Motor neuron (in vitro differentiated cells): ENCODE measurements around the gene TNS1. TPM values are rescaled to one million over a fixed set of nuclear protein-coding genes. Genes with fewer than 3 reads are reported as not detected.

Experiments used
- ATAC-seq, 8 experiments: fragments of 200-7000 bp; cut with Tn5 transposase; replicated peaks in 6 of 8; 2 replicates each; pipeline ENCODE4 v1.8.0; 2021; ENCODE audit warnings: mild to moderate bottlenecking in 8 of 8, moderate library complexity in 8 of 8
- H3K27ac ChIP-seq, 2 donors: fragments of 250-450 bp; sonication (Bioruptor Pico); 2 replicates each; pipeline ENCODE4 v1.9.0; 2021; ENCODE audit warnings: antibody characterized with exemption in 2 of 2, mild to moderate bottlenecking in 2 of 2, moderate library complexity in 1 of 2
- H3K4me1 ChIP-seq, 2 donors: fragments of 250-450 bp; sonication (Bioruptor Pico); replicated peaks in 1 of 2; 2 replicates each; pipeline ENCODE4 v1.6.1; 2021; ENCODE audit warnings: antibody characterized with exemption in 2 of 2, mild to moderate bottlenecking in 2 of 2, moderate library complexity in 1 of 2
- H3K4me3 ChIP-seq, 5 donors: fragments of 250-450 bp; sonication (Bioruptor Pico); 2 replicates each; pipeline ENCODE4 v1.9.0; 2021; ENCODE audit warnings: antibody characterized with exemption in 5 of 5, mild to moderate bottlenecking in 5 of 5, moderate library complexity in 4 of 5
- WGBS, 10 experiments: fragments of 450-650 bp; shearing (Covaris generic); methylation state at CpG; one replicate each; pipeline ENCODE4 v1.0.0; 2022; 5-methylcytosine and 5-hydroxymethylcytosine counted together
- in situ Hi-C, 9 experiments: fragments of 400-800 bp; cut with MboI; loops; one replicate each; pipeline ENCODE4 v1.15.0; 2021; ENCODE audit warnings: low sequenced_read_pairs in 9 of 9, low pct_unique_long_range_greater_than_20kb in 2 of 9; ENCODE audit not compliant: unreplicated experiment in 9 of 9
- total RNA-seq, 8 experiments: library from RNA; unstranded; fragments of 300-600 nt; gene quantifications; 2 replicates each; pipeline versions ENCODE4 v1.2.3 to v1.2.4, GENCODE V29; 2022

The TNS1 gene
- total RNA-seq, 8 experiments from 2014 or later = 2.3 to 41.7 (median 11.4) TPM

DNA sequence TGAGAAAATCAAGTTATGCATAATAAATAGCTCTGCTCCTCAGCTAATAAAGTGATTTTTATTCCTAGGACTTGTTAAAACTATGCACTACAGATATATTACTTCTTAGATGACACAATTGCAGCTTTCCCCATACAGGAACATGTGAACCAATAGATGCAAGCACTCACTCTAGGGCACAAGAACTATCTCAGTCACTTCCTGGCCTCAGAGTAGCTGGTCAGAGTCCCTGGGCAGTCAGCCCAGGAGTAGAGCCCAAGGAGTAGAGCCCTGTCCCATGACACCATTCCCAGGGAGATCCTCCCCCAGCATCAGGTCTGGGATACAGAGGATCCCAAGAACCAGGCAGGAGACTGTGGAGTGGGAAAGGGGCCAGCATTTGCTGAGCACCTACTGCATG lies 2.7 kb downstream of the TNS1 start:
- in situ Hi-C loops = loop anchor here in 1 of 9 experiments (25.0 kb wide), 1 partner anchor 213 kb away; no protein-coding TSS in a partner anchor
- ATAC-seq = no peak
- no peak overlapping the region for H3K27ac ChIP-seq
- H3K4me1 ChIP-seq = peaks cover 35 to 44% of the 10 kb centered on the region in 2 donors
- H3K4me3 ChIP-seq = no peak overlapping the region

DNA sequence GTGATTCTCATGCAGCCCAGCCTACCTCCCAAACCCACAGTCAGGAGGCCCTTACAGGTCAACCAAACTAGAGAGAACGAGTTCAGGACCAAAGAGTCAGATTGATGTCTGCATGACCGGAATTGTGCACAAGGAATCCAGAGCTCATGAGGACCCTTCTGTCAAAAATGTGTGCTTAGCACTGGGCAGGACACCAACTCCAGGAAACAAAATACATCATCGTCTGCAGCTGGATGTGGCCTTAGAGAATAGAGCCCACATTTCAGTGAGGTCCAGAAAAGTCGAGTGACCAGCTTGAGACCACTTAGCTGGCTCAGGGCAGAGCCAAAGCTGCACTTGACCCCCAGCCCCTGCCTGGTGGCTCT lies 3.2 kb downstream of the TNS1 start:
- H3K27ac ChIP-seq = no peak overlapping the region
- in situ Hi-C loops = loop anchor here in 3 of 9 experiments (25.0 kb wide), 1 partner anchor 212 kb away; no protein-coding TSS in a partner anchor
- no peak overlapping the region for H3K4me3 ChIP-seq
- no peak for ATAC-seq
- WGBS, 10 experiments = 10 to 94% (median 84%) methylated on average over 1 to 3 of the region's 4 CpGs; no CpG with 5 or more reads in 4 of the 10 experiments
- peaks cover 35 to 50% of the 10 kb centered on the region in 2 donors for H3K4me1 ChIP-seq

DNA sequence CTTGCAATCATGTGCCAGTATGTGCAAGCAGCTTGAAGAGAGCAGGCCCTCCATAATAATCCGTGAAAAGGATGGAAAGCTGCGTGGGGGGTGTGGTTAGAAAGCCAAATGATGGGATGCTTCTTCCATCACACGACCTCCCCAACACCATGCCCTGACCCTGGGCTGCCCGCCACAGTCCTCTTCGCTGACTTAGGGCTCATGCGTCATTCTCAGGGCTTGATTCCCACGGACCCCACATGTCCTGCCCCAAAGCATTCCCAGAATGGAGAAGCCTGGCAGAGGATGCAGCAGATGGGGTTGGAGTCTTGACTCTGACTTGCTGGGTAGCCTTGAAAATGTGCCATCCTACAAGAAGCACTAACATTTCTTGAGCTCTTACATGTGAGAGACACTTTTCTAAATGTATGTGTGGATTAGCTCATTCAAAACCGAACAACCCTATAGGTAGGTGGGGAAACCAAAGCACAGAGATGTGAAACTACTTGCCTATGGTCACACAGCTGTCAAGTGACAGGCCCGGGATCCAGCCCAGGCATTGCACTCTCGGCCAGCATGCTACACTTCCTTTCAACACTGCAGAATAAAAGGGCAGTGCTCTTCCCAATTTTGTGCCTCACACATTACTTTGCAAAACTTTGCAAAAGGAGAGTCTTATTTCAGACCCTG lies 3.7 kb downstream of the TNS1 start:
- WGBS, 10 experiments = 0 to 92% (median 63%) methylated on average over 1 to 4 of the region's 10 CpGs; no CpG with 5 or more reads in 3 of the 10 experiments
- no peak overlapping the region for H3K27ac ChIP-seq
- ATAC-seq = no peak
- peaks cover 35 to 47% of the 10 kb centered on the region in 2 donors for H3K4me1 ChIP-seq
- H3K4me3 ChIP-seq = no peak overlapping the region
- in situ Hi-C loops = loop anchor here in 3 of 9 experiments (25.0 kb wide), 1 partner anchor 212 kb away; no protein-coding TSS in a partner anchor

DNA sequence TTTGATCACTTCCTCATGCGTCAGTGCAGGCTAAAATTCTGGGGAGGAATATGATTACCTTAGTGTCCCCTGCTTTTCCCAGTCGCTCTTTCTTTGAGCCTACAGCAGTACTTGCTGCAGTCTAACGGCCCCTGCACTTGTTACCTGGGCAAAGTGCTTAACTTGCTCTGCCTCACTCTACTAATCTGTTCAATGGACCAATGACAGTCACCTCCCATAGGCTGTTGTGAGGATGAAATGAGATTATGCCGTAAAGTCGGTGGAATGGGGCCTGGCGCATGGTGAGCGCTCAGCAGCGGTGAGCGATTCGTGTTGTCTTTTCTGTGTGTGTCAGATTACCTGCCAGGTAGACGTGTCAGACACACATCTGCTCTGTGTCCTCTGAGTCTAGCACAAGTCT lies 5.3 kb downstream of the TNS1 start:
- Histone ChIP-seq H3K4me1 (peaks cover 20 to 32% of the 10 kb centered on the region in 2 donors), H3K27ac (no peak overlapping the region), H3K4me3 (no peak overlapping the region)
- no peak for ATAC-seq
- in situ Hi-C loops = loop anchor here in 3 of 9 experiments (25.0 kb wide), 1 partner anchor 210 kb away; no protein-coding TSS in a partner anchor
- 35 to 100% (median 64%) methylated on average over 1 to 8 of the region's 11 CpGs; no CpG with 5 or more reads in 5 of the 10 experiments for WGBS, 10 experiments

DNA sequence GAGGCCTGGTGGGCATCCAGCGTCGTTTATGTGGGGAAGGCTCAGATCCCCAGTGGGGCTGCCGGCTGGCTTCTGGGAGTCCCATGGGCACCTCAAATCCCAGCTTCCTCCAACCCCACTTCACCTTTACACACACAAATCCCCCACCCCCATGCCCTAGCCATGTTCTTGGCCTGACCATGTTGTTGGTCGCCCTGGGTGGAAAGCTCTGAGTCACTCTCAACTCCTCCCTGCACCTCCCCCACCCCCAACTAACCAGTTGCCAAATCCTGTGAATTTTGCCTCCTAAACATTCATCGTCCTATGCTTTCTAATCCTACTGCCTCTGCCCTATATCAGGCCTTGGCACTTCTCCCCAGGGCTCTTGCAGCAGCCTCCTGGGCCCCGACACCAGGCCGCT lies 6.4 kb downstream of the TNS1 start:
- in situ Hi-C loops = loop anchor here in 3 of 9 experiments (25.0 kb wide), 1 partner anchor 209 kb away; no protein-coding TSS in a partner anchor

DNA sequence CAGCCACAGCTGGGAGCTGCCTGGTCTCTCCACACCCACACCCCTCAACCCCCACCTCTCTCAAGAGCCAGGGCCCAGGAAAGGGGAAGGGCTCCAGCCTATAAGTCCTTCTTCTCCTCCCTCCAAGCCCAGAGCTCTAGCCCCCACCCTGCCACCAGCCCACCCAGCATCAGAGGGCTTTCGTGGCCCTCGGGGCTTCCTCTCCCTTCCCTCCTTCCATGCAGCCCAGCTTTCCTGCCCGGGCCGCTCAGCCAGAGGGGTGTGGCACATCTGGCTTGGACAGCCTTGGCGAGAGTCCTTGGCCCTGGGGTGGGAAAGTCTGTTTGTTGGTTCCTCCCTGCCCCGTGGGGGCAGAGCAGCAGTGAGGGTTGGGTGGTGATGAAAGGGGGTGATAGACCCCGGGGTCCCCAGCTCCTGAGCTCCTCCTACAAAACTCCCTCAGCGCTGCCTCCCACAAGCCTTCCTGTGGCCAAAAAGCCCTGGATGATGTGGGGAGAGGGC lies 7.0 kb downstream of the TNS1 start:
- WGBS, 10 experiments = 43% methylated on average over 1 of the region's 8 CpGs; no CpG with 5 or more reads in 9 of the 10 experiments
- Histone ChIP-seq H3K4me1 (peaks cover 11 to 19% of the 10 kb centered on the region in 2 donors), H3K4me3 (no peak overlapping the region), H3K27ac (no peak overlapping the region)
- in situ Hi-C loops = loop anchor here in 3 of 9 experiments (25.0 kb wide), 1 partner anchor 208 kb away; no protein-coding TSS in a partner anchor
- ATAC-seq = peak in 7 of 8 experiments; percentile 16 to 90 (median 47)

More for the DNA sequence above, 6.4 kb downstream of the TNS1 start:
- no CpG with 5 or more reads among the region's 7 CpGs for WGBS, 10 experiments
- Histone ChIP-seq H3K27ac (no peak overlapping the region), H3K4me1 (peaks cover 11 to 20% of the 10 kb centered on the region in 2 donors), H3K4me3 (no peak overlapping the region)
- ATAC-seq = peak in 4 of 8 experiments; percentile 15 to 54 (median 24)

DNA sequence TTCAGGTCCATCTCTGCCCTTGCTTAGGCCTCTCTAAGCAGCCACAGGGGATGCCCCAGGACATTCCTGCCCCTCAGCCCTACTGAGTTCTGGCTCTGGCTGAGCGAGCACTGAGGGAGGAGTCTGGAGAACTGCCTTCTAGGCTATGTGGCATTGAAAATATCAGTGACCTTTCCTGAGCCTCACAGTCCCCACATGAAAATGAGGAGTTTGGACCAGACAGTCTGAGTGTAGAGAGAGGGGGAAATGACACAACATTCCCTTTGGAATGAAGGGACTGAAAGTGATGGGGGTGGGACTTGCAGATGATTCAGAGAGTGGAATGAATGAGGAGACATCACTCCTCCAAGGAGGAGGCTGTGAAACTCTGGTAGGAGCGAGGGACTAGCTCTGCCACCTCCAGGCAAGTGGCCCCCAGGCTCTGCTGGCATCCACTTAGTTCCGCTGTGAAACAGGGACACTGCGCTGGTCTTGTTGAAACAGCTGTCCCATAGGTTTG lies 8.0 kb downstream of the TNS1 start:
- no peak overlapping the region for H3K4me3 ChIP-seq
- in situ Hi-C loops = loop anchor here in 3 of 9 experiments (25.0 kb wide), 1 partner anchor 208 kb away; no protein-coding TSS in a partner anchor
- ATAC-seq = peak in 6 of 8 experiments; percentile 6 to 52 (median 22)
- no peak overlapping the region for H3K27ac ChIP-seq
- WGBS, 10 experiments = 0 to 100% (median 75%) methylated on average over 1 to 4 of the region's 4 CpGs; no CpG with 5 or more reads in 5 of the 10 experiments
- peaks cover 11 to 19% of the 10 kb centered on the region in 2 donors for H3K4me1 ChIP-seq

DNA sequence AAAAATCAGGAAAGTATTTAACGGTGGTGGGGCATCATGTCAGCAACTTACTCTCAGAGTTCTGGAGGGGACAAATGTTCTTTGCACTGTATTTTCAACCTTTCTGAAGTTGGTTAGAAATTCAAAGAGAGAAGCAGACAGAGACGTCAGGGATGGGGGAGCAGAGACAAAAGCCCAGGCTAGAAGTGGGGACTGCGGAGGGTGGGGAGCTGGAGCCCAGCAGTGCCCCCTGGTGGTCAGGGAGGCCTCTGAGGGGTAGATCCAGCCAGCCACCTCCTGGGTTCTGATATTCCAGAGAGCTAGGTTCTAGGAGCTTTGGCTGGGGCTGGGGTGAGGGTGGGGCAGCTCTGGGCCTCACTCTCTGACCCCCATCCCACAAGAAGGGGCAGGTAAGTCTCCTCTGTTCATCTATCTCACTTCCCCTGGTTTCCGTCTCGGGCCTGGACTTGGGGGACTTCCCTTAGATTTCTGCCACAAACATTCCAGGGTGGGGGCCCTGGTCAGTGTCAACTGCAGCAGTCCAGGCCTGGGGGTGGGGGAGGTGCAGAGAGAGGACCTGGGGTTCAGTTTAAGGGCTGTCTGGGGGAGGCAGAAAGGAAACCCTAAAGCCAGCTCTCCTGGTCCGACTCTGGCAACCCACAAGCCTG lies 8.9 kb downstream of the TNS1 start:
- in situ Hi-C loops = loop anchor here in 3 of 9 experiments (25.0 kb wide), 1 partner anchor 207 kb away; no protein-coding TSS in a partner anchor
- peaks cover 11 to 19% of the 10 kb centered on the region in 2 donors for H3K4me1 ChIP-seq
- 0 to 100% (median 67%) methylated on average over 1 to 4 of the region's 6 CpGs; no CpG with 5 or more reads in 3 of the 10 experiments for WGBS, 10 experiments
- H3K4me3 ChIP-seq = no peak overlapping the region
- peak in 7 of 8 experiments; percentile 9 to 60 (median 53) for ATAC-seq
- no peak overlapping the region for H3K27ac ChIP-seq

DNA sequence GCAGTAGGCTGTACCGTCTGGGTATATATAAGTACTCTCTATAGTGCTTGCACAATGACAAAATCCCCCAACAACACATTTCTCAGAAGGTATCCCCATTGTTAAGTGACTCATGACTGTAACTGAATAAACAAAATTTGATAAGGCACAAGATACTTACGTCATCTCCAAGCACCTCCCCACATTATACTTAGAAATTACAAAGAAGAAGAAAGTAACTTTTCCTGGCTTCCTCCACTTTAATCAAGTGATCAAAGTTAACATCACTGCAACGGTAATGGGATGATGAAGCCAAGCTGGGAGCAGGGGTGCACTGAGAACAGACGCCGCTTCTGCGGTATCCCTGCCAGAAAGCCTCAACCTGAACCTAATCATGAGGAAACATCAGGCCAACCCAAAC lies 9.7 kb downstream of the TNS1 start:
- WGBS, 10 experiments = 33 to 94% (median 80%) methylated on average over 1 to 6 of the region's 6 CpGs; no CpG with 5 or more reads in 5 of the 10 experiments
- Histone ChIP-seq H3K27ac (no peak overlapping the region), H3K4me1 (peaks cover 11 to 19% of the 10 kb centered on the region in 2 donors), H3K4me3 (no peak overlapping the region)
- in situ Hi-C loops = loop anchor here in 3 of 9 experiments (25.0 kb wide), 1 partner anchor 206 kb away; no protein-coding TSS in a partner anchor
- no peak for ATAC-seq

DNA sequence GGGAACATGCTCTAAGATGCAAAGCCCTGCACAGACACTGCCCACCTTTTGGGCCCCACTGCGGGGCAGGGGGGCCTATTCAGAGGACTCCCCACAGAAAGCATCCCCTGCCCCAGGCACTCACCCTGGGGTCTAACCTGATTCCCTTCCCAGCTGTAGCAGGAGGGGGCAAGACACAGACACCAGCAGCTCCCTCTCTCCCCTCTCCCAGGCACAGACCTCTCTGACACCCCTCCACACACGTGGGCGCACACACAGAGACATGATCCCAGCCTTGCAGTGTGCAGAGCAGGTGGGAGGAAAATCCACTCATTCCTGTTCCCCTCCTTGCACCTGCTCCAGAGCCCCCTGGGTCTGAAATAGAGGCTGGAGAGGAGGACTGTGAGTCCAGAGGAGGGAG lies 10.7 kb downstream of the TNS1 start:
- Histone ChIP-seq H3K4me1 (peaks cover 11 to 19% of the 10 kb centered on the region in 2 donors), H3K4me3 (no peak overlapping the region), H3K27ac (no peak overlapping the region)
- in situ Hi-C loops = loop anchor here in 3 of 9 experiments (25.0 kb wide), 1 partner anchor 205 kb away; no protein-coding TSS in a partner anchor
- no peak for ATAC-seq
- WGBS, 10 experiments = 100% methylated on average over 1 to 2 of the region's 3 CpGs; no CpG with 5 or more reads in 7 of the 10 experiments

DNA sequence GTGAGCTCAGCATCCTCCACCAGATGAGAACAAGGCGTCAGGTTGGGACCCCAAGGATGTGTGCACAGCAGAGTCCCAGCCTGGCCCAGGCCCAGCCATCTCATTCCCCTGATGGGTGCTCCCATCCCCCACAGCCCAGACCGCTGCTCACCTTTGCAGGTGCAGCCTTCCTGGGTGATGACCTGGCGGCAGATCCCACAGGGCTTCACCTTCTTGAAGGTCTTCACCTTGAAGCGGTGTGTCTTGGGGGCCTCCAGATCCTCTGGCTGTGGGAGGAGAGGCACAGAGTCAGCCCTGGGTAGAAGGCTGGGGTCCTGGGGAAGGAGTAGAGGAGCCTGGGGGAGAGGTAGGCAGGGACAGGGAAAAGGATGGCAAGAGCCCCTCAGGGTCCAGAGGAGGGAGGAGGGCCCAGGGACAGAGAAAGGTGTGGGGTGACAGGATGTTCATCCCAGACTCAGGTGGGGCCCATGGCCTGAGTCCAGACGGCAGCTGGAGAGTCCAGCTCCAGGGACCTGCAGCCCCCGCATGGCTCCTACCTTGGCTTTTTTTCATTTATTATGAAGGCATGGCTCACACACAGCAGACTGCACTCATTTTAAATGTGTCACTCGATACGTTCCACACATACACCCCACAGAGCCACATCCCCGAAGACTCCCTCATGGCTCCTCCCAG lies 11.9 kb downstream of the TNS1 start:
- WGBS, 10 experiments = 60 to 100% (median 92%) methylated on average over 1 to 4 of the region's 9 CpGs; no CpG with 5 or more reads in 2 of the 10 experiments
- Histone ChIP-seq H3K27ac (no peak overlapping the region), H3K4me3 (no peak overlapping the region), H3K4me1 (peaks cover 7 to 13% of the 10 kb centered on the region in 2 donors)
- in situ Hi-C loops = loop anchor here in 3 of 9 experiments (25.0 kb wide), 1 partner anchor 204 kb away; no protein-coding TSS in a partner anchor
- ATAC-seq = no peak

DNA sequence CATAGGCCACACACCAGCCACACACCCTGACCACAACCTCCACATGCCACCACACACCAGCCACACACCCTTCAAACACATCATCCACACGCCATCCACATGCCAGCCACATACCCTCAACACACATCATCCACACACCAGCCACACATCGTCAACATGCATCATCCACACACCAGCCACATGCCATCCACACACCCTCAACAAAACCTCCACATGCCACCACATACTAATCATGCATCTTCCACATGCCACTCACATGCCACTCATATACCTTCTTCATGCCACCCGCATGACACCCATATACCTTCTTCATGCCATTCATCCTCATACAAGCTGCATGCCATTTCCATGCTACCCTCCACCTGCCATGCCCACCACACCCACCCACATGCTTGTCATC lies 12.4 kb downstream of the TNS1 start:
- Histone ChIP-seq H3K27ac (no peak overlapping the region), H3K4me3 (no peak overlapping the region), H3K4me1 (peaks cover 1 to 8% of the 10 kb centered on the region in 2 donors)
- in situ Hi-C loops = loop anchor here in 3 of 9 experiments (25.0 kb wide), 1 partner anchor 203 kb away; no protein-coding TSS in a partner anchor
- WGBS, 10 experiments = 71 to 100% (median 100%) methylated on average over 1 to 3 of the region's 3 CpGs; no CpG with 5 or more reads in 4 of the 10 experiments
- no peak for ATAC-seq
